Tibial nerve (tissue), 3 donors: Measurements from ENCODE around the gene LACTBL1.

Experiments
- CTCF ChIP-seq, 5 experiments: fragments of 200-600 bp in 3 of 5; fragments of 450-650 bp in 2 of 5; sonication (generic) in 3 of 5; IDR thresholded peaks; one replicate each; pipeline ENCODE4 v1.5.1; 2016 to 2019; ENCODE audit warnings: antibody characterized with exemption in 5 of 5, mild to moderate bottlenecking in 3 of 5, moderate library complexity in 2 of 5
- POLR2A ChIP-seq, 2 donors: fragments of 450-650 bp; IDR thresholded peaks; one replicate each; pipeline ENCODE4 v1.6.1; 2017; ENCODE audit warnings: antibody characterized with exemption in 2 of 2, mild to moderate bottlenecking in 2 of 2, moderate library complexity in 2 of 2

GRCh38 chr1:22919341-22920025 lies 53.2 kb downstream of the LACTBL1 start:
- TF ChIP-seq CTCF (IDR thresholded peaks at IDR 0.05): no peak
- no peak for TF ChIP-seq POLR2A (IDR thresholded peaks at IDR 0.05)
